ENCODE data around the gene SEMG2.

DNA sequence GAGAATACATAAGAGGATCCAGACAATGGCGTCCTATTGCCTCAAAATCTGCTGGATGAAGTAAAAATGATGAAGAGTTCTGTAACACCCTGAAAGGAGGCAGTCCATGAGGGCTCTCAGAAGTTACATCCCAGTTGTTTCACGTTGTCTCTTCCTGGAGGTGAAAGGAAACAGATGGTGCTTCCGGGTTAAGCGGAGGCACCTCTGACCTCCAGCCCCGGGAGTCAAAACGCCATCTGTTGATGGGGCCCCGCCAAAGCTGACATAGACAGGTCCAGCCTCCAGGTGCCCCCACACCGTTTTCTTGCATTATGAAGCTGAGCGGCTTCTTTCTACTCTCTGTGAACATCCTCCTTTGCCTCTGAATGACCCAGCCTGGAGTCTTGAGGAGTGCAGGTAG lies 9.5 kb downstream of the SEMG2 start:
- TF ChIP-seq POLR2A (IDR thresholded peaks at IDR 0.05): no peak
- TF ChIP-seq, protein P1, sequence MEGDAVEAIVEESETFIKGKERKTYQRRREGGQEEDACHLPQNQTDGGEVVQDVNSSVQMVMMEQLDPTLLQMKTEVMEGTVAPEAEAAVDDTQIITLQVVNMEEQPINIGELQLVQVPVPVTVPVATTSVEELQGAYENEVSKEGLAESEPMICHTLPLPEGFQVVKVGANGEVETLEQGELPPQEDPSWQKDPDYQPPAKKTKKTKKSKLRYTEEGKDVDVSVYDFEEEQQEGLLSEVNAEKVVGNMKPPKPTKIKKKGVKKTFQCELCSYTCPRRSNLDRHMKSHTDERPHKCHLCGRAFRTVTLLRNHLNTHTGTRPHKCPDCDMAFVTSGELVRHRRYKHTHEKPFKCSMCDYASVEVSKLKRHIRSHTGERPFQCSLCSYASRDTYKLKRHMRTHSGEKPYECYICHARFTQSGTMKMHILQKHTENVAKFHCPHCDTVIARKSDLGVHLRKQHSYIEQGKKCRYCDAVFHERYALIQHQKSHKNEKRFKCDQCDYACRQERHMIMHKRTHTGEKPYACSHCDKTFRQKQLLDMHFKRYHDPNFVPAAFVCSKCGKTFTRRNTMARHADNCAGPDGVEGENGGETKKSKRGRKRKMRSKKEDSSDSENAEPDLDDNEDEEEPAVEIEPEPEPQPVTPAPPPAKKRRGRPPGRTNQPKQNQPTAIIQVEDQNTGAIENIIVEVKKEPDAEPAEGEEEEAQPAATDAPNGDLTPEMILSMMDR (IDR thresholded peaks at IDR 0.05): no peak
